Left forelimb (tissue), 1 donor: ENCODE data around the gene CADPS2.

ENCODE experiments used
- DNase-seq: peaks from one replicate; pipeline ENCODE4 v3.0.0-alpha.2; 2018; ENCODE audit warnings: low spot score

The CADPS2 gene

GRCh38 chr7:122528879-122529481, 357.3 kb downstream of the CADPS2 start:
- DNase-seq: no peak

- no peak for DNase-seq
These were observed 360.9 kb downstream of the CADPS2 start for GRCh38 chr7:122525355-122525754.

GRCh38 chr7:122521767-122522166, 364.5 kb downstream of the CADPS2 start:
- no peak for DNase-seq

GRCh38 chr7:122520971-122521555, 365.2 kb downstream of the CADPS2 start:
- DNase-seq: no peak

GRCh38 chr7:122518488-122518887, 367.8 kb downstream of the CADPS2 start:
- no peak for DNase-seq

- DNase-seq: no peak
These were observed 368.7 kb downstream of the CADPS2 start for GRCh38 chr7:122517576-122517975.

GRCh38 chr7:122515404-122515803, 370.9 kb downstream of the CADPS2 start:
- no peak for DNase-seq

GRCh38 chr7:122511268-122511667, 375.0 kb downstream of the CADPS2 start:
- DNase-seq: no peak

GRCh38 chr7:122507591-122507990, 378.7 kb downstream of the CADPS2 start:
- no peak for DNase-seq

- no peak for DNase-seq
These were observed 394.3 kb downstream of the CADPS2 start for GRCh38 chr7:122492007-122492406.

GRCh38 chr7:122488241-122488640, 398.0 kb downstream of the CADPS2 start:
- DNase-seq: no peak

GRCh38 chr7:122487131-122487530, 399.1 kb downstream of the CADPS2 start:
- DNase-seq: no peak

GRCh38 chr7:122485856-122486255, 400.4 kb downstream of the CADPS2 start:
- no peak for DNase-seq

GRCh38 chr7:122482212-122482611, 404.0 kb downstream of the CADPS2 start:
- DNase-seq: no peak

- DNase-seq: no peak
These were observed 415.4 kb downstream of the CADPS2 start for GRCh38 chr7:122470859-122471258.

- DNase-seq: no peak
These were observed 417.3 kb downstream of the CADPS2 start for GRCh38 chr7:122468945-122469344.

- no peak for DNase-seq
These were observed 418.4 kb downstream of the CADPS2 start for GRCh38 chr7:122467661-122468449.

GRCh38 chr7:122465296-122465695, 421.0 kb downstream of the CADPS2 start:
- no peak for DNase-seq

- no peak for DNase-seq
These were observed 422.6 kb downstream of the CADPS2 start for GRCh38 chr7:122463631-122464030.

GRCh38 chr7:122460936-122461335, 425.3 kb downstream of the CADPS2 start:
- DNase-seq: no peak

GRCh38 chr7:122457969-122458368, 428.3 kb downstream of the CADPS2 start:
- no peak for DNase-seq

GRCh38 chr7:122457325-122457724, 428.9 kb downstream of the CADPS2 start:
- no peak for DNase-seq

- DNase-seq: no peak
These were observed 431.3 kb downstream of the CADPS2 start for GRCh38 chr7:122454776-122455507.
